Inferior parietal cortex (tissue), 1 donor: ENCODE data around the gene NKIRAS1.
"Not testable (repeated sequence)": the region's sequence is repeated elsewhere in the genome, so short reads cannot be mapped to it uniquely, and the experiment has no call there.

Experiments
- DNase-seq: peaks from one replicate; pipeline ENCODE4 v3.0.0-alpha.2; 2016; ENCODE audit errors: extremely low spot score

Gene NKIRAS1

DNA sequence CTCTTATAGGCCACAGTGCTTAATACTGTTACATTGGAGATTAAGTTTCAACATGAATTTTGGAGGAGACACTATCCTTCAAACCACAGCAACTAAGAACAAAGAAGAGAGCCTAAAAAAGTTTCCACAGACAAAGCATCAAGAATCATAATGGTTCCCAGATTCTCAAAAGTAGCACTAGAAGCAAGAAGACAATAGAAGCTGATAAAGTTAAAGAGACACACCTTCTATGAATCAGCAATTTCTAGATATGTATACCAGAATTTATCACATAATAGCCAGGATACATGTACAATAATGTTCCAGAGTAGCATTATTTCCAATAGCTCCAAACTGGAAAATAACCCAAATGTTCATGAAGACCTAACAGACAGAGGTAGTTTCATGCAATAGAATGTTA is 12.2 kb downstream of the NKIRAS1 start:
- DNase-seq: no peak

DNA sequence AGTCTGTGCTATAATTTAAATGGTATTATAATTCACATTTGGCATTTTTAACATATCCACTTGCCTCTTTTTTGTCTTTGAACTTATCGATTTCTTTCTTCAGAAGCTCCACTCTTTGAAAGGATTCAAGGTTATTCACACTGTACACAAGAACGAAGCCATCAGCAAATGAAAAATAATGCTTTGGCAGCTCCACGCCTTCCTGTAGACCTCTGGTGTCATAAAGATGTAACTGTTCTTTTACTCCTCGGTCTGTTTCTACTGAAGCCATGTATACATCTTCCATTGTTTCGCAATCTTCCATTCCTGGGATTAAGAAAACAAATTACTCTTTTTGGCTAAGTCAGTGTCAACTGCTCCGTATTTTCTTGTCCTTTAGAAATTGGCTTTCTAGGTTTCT is 16.0 kb downstream of the NKIRAS1 start:
- DNase-seq: no peak

DNA sequence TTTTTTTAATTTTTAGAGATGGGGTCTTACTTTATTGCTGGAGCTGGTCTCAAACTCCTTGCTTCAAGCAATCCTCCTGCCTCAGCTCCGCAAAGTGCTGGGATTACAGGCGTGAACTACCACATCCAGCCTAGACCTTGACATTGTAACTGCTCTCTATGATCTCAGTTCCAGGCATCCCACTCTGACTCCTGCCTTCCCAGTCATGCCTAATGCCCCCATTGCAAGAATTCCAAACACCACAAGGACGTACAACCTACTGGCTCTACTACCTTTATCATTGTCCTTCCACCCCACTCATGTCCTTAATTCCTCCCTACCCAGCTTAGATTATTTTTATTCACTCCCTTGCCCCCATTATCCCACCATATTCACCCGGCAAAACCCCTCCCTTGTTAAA is 21.6 kb downstream of the NKIRAS1 start:
- no peak for DNase-seq

DNA sequence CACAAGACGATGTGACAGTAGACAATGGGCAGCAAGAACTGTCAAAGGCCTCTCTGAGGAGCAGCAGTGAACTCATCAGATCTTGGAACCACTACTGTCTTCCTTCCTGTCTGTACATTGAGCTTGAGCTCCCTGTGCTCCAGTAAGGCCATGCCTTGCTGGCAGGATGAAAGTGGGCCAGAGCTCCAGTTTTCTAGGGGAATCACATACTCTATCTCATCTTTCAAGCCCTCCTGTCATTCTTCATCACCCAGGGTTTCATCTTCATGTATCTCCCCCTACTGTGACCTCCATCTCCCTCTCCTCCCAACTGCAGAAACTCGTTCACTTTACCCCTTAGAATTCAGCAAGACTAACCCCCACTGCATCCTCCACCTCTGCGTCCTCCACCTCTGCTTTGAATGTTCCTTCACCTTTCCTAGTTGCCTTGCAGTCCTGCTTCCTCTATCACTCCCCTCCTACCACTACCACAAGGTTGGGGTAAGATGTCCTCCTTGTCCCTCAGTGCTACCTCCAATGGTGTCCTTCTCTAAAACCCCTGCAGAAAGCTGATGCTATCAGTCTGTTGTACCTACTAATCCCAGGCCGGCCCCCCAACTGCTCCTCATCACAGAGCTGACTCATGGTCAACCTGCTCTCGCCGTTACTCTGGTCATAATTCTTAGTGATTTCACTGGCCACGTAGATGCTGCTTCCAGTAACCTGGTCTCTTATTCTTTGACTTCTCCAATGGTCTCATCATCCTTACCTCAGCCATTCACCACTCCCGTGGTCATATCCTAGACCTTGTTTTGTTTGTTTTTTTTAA is 22.3 kb downstream of the NKIRAS1 start:
- no peak for DNase-seq

DNA sequence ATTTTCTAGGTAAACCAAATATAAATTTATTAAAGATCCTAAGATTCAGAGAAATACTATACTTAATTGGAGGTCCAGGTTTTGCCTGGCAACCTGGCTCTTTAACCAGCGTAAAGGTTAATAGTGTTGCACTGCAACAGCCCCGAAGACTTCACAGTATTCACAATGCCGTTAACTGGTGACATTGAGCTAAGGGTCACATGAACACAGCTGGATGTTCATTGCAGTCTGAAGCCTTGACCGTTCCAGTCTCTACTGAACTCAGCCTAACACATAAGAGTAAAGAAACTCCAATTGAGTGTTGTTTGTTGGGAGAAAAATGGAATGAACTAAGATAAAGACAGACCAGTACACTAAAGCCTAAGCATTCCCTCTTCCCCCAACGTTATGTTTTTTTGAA is 26.8 kb downstream of the NKIRAS1 start:
- no peak for DNase-seq

DNA sequence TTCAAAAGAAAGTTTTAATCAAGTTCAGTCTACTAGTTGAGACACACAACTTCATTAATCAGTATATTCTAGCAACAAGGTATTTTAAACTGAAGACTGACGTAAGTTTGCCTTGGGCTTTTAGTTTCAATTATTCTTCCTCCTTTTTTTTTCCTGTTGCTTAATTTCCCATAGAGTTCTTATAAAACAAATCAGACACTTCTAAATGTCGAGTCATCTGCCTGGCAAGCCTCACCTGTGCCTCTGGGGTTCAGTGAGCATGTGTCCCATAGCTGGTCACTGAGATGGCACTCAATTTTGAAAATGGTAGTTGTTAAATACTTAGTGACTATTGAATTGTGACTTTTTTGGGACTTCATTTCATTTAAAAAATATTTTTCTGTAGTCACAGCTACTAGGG is 27.4 kb downstream of the NKIRAS1 start:
- DNase-seq: no peak

DNA sequence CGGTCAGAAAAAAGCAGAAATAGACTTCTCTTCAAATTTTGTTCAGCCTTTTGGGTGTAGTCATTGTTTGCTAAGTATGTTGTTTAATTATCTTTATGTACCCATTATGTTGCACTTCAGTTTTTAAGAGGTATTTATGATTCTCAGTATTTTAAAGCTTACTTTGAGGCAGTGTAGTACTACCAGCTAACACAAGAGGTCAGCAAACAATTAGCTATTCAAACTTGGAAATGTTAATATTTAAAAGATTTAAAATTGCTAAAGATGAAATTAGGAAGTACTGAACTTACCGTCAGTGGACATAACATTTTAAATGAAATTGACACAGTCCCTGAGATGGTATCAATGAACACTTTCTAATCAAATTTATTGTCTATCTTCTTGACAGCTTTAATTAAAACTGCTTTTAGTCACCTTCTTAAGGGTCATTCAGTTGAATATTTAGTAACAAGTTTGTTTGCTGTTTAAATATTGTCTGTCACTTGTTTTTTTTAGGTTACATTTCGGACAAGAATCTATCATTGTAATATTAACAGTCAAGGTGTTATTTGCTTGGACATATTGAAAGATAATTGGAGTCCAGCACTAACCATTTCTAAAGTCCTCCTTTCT is 28.1 kb downstream of the NKIRAS1 start:
- peak; percentile 70 for DNase-seq

DNA sequence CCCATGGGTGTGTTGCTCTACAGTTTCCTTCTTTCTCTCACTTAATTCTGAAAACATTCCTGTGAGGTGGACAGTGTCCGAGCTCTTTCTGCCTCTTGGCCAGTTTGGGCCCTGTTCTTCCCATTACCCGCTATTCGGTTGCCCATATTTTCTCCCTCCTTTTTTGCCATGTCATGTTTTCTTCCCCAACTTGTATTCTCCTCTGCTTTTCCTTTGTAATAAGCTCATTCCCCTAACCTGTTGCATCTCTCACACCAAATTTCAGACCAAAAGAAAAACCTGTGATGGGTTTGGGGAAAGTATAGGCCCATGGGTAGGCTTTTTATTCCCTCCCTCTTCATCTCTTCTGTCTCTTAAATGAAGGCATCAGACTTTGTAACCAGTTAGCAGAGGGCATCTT is 30.5 kb downstream of the NKIRAS1 start:
- DNase-seq: no peak

DNA sequence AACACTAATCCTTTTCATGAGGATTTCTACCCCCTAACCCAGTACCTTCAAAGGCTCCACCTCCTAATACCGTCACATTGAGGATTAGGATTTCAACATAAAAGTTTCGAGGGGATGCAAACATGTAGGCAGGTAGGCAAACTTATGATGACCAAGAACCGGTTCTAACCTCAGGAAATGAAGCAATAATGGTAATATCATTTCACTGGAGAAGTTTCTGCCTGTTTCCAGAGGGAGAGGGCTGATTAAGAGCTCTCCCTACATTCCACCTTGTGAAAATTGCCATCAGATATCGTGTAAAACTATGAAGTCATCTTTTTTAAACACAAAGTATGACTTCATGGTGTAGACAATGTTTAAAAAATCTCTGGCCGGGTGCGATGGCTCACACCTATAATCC is 31.6 kb downstream of the NKIRAS1 start:
- no peak for DNase-seq

DNA sequence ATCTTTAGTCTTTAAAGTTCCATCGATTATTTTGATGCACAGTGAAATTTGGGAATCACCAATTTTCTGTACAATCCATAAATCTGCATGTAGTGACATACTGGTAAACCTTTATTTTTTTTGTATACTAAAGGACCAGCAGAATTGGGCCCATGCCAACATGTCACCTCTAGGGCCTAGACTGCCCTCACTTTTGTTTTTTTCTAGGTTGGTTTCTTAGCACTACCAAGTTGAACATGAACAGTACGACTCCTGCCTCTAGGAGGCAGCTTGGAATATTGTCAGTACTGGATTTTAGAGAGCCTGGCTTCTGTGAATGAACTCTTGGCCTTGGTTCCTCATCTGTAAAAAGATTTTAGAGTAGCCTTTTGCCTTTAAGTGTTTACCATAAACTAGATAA is 32.3 kb downstream of the NKIRAS1 start:
- no peak for DNase-seq

DNA sequence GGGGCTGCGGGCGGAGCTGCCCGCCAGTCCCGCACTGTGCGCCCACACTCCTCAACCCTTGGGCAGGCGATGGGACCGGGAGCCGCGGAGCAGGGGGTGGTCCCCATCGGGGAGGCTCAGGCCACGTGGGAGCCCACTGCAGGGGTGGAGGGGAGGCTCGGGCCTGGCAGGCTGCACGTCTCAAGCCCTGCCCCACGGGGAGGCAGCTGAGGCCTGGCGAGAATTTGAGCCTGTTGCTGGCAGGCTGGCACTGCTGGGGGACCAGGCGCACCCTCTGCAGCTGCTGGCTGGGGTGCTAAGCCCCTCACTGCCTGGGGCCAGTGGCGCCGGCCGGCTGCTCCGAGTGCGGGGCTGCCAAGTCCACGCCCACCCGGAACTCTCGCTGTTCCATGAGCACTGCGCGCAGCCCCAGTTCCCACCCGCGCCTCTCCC is 34.3 kb downstream of the NKIRAS1 start:
- no peak for DNase-seq

DNA sequence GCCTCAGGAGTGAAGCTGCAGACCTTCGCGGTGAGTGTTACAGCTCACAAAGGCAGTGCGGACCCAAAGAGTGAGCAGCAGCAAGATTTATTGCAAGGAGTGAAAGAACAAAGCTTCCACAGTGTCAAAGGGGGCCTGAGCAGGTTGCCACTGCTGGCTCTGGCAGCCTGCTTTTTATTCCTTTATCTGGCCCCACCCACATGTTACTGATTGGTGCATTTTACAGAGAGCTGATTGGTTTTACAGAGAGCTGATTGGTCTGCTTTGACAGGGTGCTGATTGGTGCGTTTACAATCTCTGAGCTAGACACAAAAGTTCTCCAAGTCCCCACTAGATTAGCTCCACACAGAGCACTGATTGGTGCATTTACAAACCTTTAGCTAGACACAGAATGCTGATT is 34.8 kb downstream of the NKIRAS1 start:
- not testable (repeated sequence) for DNase-seq

DNA sequence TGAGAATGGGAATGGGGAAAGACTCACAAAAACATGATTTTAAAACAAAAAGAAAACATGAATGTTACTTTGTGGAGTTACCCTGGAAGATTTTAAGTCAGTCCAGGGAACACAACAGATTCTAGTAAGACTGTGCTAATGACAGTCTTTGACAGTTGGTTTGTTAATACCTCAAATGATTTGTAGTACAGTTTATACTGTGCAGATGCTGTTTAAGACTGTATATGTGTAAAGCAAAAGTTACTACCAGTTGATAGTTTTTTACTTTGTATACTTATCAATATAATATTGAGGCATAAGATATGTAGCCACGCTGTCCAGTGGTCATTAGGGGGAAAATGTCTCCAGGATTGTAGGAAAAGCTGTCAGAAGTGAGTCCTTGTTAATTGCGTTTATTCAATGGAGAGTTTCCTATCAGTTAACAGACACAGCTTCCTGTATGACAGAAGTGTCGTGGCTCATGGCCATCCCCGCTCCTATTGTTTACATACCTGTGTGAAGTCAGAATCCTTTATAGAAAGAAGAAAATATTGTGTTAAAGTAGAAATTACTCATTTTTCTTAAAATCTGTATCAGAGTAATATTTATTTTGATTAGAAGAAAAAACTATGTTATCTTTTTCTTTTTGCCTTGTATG is 36.0 kb downstream of the NKIRAS1 start:
- no peak for DNase-seq

DNA sequence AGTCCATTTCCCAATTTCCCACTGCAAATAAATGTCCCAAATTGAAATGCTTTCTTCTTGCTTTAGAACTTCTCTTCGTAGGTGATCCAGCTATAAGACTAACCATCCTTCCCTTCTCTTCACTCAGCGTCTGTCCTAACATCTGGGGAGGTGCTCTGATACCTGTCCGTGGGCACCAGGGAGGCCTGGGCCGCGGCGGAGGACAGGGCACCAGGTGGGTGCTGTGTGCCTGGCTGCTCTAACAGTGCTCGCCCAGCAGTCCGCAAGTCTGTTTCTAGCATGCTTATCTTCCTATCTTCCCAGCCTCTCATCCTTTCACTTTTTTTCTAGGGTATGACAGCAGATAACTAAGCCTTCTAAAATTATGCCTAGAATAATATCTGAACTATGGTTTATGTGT is 37.3 kb downstream of the NKIRAS1 start:
- DNase-seq: no peak

DNA sequence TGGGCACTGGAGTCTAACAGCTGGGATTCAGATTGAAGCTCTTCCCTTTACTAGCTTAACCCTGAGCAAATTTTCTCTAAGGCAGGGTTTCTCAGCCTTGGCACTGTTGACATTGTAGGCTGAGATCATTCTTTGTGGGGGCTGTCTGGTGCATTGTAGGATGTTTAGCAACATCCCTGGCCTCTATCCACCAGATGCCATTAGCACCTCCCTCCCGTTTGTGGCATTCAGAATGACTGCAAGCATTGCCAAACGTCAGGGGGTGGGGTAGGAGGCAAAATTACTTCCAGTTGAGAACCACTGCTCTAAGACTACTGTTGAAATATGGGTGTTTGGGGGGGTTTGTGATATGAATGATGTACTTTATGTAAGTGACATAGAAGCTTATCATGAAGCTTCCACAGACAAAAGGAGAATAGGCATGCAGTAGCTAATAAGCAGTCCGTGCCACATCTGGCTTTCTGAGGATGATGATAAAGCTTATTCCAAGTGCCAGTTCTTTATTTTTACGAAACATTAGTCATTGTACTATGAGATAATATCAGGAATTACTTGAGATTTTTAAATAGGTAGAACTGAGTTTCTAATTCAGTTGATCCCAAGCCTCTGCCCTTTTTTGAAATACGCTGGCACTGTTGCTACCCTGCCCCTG is 39.3 kb downstream of the NKIRAS1 start:
- DNase-seq: no peak

DNA sequence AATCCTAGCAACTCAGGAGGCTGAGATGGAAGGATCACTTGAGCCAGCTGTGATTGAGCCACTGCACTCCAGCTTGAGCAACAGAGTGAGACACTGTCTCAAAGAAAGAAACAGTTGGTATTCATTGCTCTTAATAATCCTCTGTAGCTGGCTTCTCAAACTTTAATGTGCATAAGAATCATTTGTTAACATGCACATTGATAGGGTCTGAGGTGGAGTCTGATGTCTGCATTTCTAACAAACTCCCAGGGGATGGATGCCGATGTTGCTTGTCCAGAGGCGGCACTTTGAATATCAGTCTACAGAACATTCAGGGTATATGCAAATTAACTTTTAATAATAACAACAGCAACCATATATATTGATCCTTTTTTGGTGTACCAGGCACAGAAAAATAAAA is 39.9 kb downstream of the NKIRAS1 start:
- no peak for DNase-seq

DNA sequence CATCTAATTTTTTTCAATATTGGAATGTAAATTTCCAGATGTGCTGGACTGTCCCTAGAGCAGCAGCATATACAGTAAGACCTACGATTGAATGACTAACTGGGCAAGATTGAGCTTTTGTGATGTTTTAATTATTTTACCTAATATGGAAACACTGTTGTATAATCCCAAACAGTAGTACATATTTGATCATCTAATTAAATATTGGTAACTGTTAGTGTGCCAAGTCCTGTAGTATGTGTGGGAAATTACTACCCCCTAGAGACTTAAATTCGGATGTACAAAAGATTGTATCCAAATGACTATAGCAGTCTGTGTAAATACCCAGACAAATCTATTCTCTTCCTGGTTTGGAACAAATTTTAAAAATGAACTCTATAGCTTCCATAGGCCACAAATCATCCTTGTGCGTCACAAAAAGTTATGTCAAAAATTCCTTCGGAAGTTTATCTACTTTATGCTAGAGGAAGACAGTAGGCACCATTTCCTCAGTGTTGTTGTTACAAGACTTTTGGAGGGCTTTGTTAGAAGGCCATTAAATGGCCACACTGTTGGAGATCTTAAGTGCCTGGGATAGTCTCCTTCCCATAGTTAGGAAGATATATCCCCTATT is 41.6 kb downstream of the NKIRAS1 start:
- no peak for DNase-seq

DNA sequence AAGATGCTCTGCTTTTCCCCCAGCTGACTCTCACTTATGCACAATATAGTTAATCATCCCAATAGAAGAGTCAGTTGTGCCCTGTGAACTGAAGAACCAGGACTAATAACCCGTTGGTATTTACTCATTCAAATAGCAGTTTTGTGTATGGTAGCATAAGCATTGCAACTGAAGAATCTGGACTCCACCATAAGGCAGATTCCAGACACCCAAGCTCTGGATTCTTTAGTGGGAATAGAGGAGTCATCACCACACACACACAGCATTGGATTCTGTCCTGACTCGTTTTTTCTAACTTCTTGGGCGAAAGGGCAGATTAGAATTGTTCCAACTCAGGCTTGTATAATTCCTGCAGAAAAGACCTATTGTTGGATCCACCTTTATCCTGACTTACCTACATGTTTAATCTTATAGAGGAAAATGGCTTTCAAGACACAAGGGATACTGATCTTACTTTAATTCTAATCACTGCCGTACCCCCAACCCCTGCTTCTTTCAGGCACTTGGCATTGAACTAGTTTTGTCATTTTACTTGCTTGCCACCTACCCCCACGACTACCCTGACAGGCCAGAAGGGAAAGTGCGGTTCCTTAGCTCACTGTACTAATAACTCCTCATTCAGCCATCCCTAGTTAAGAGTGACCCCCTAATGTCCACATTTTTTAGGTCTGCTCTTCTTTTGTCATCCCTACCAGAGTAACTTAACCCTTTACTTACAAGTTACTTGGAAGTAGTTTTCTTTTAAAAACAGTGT is 42.3 kb downstream of the NKIRAS1 start:
- DNase-seq: no peak

DNA sequence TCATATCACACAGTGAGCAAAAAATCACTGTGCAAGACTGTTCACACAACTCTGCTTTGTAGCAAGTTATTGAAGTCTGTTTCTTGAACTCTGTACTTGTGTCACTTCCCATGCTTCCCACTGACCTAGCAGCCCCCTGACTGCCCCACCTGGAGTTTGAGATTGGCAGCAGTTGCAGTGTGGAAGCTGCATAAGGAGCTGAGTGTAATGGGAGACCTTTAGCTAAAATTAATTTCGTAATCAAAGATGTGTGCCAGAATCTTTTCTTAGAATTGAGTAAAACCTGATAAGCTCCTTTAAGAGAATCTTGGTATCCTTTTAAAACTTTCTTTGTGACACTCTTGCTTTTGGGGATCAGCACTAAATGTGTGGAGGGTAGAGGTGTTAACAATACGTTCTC is 42.8 kb downstream of the NKIRAS1 start:
- DNase-seq: no peak

DNA sequence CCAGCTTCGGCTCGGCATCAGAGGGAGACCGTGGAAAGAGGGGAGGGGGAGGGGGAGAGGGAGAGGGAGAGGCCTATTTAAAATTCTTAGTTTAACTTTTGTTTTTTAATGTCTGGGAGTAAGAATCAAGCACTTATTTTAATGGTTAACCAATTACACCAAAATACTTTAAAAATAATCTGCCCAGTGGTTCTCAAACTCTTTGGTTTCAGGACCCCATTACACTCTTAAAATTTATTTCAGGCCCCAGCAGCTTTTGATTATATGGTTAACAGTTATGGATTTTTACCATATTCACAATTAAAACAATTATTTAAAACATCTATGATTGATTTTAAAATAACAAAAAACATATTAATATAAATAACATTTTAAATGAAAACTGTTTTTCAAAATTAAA is 44.5 kb downstream of the NKIRAS1 start:
- no peak for DNase-seq

DNA sequence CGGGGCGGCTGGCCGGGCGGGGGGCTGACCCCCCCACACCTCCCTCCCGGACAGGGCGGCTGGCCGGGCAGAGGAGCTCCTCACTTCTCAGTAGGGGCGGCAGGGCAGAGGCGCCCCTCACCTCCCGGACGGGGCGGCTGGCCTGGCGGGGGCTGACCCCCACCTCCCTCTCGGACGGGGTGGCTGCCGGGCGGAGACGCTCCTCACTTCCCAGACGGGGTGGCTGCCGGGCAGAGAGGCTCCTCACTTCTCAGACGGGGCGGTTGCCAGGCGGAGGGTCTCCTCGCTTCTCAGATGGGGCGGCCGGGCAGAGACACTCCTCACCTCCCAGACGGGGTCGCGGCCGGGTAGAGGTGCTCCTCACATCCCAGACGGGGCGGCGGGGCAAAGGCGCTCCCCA is 45.4 kb downstream of the NKIRAS1 start:
- DNase-seq: not testable (repeated sequence)
